ENCODE measurements around the gene WFIKKN1. TPM values are rescaled to one million over a fixed set of nuclear protein-coding genes. Genes with fewer than 3 reads are reported as not detected.

Gene WFIKKN1
- total RNA-seq, 2 donors from 2014 or later, result 0.92 to 1.2 TPM

GRCh38 chr16:683396-684070 is 52.7 kb downstream of the WFIKKN1 start:
- ATAC-seq (ENCODE audit: insufficient number of reproducible peaks, low FRiP score, low read depth), result no peak
- Histone ChIP-seq H3K4me3 (peak overlapping the region; percentile 87), H3K27ac (no peak overlapping the region), H3K27me3 (replicated peaks; ENCODE audit: insufficient read depth) (no peaks in the 10 kb centered on the region), H3K4me1 (ENCODE audit: control insufficient read depth in 1 of 2, low read depth in 2 of 2) (peaks cover 33 to 52% of the 10 kb centered on the region in 2 donors), H3K9me3 (no peaks in the 10 kb centered on the region), H3K36me3 (peaks cover 25% of the 10 kb centered on the region)
- DNase-seq (ENCODE audit: low spot score), result no peak
- TF ChIP-seq CTCF (IDR thresholded peaks at IDR 0.05), result no peak

Other genes with a start within 250 kb of the WFIKKN1 start
- gene PGAP6, start 249.0 kb upstream of the WFIKKN1 start, total RNA-seq, result 10 to 100 TPM; 38.7 to 55.4 TPM
- 10 to 100 TPM; 68.7 to 91.2 TPM for gene NME4, start 233.8 kb upstream of the WFIKKN1 start, total RNA-seq
- gene DECR2, start 229.1 kb upstream of the WFIKKN1 start, total RNA-seq, result 10 to 100 TPM; 24.1 to 25.6 TPM
- gene RAB11FIP3, start 205.3 kb upstream of the WFIKKN1 start, total RNA-seq, result 10 to 100 TPM; 70.1 to 71.1 TPM
- gene CAPN15, start 103.3 kb upstream of the WFIKKN1 start, total RNA-seq, result 10 to 100 TPM; 46.2 to 96.6 TPM
- gene PRR35, start 70.6 kb upstream of the WFIKKN1 start, total RNA-seq, result under 1 TPM in 1 of 2 donors, not detected in 1; 0.42 TPM
- gene NHLRC4, start 64.0 kb upstream of the WFIKKN1 start, total RNA-seq, result 1 to 10 TPM; 2.0 to 3.2 TPM
- gene PIGQ, start 61.0 kb upstream of the WFIKKN1 start, total RNA-seq, result 10 to 100 TPM; 54.2 to 80.1 TPM
- 10 to 100 TPM; 19.0 to 25.9 TPM for gene RAB40C, start 40.9 kb upstream of the WFIKKN1 start, total RNA-seq
- 100 to 1,000 TPM in 1 of 2 donors, 10 to 100 TPM in 1; 83.4 to 217 TPM for gene METTL26, start 5.3 kb downstream of the WFIKKN1 start, total RNA-seq
- gene MCRIP2, start 10.8 kb downstream of the WFIKKN1 start, total RNA-seq, result 10 to 100 TPM; 12.2 to 42.2 TPM
- gene WDR90, start 18.4 kb downstream of the WFIKKN1 start, total RNA-seq, result 10 to 100 TPM; 22.7 to 39.4 TPM
- gene RHOT2, start 37.1 kb downstream of the WFIKKN1 start, total RNA-seq, result 10 to 100 TPM; 62.0 to 80.4 TPM
- gene RHBDL1, start 44.7 kb downstream of the WFIKKN1 start, total RNA-seq, result 1 to 10 TPM in 1 of 2 donors, under 1 TPM in 1; 0.42 to 8.0 TPM
- 100 to 1,000 TPM; 103 to 145 TPM for gene STUB1, start 49.4 kb downstream of the WFIKKN1 start, total RNA-seq
- gene JMJD8, start 53.3 kb downstream of the WFIKKN1 start, total RNA-seq, result 100 to 1,000 TPM in 1 of 2 donors, 10 to 100 TPM in 1; 98.7 to 128 TPM
- gene WDR24, start 59.4 kb downstream of the WFIKKN1 start, total RNA-seq, result 10 to 100 TPM; 10.7 to 13.5 TPM
- gene FBXL16, start 74.8 kb downstream of the WFIKKN1 start, total RNA-seq, result not detected
- gene METRN, start 84.1 kb downstream of the WFIKKN1 start, total RNA-seq, result 10 to 100 TPM; 28.9 to 58.9 TPM
- 10 to 100 TPM; 29.7 to 46.7 TPM for gene ANTKMT, start 90.2 kb downstream of the WFIKKN1 start, total RNA-seq
- gene CCDC78, start 95.5 kb downstream of the WFIKKN1 start, total RNA-seq, result under 1 TPM; 0.92 to 0.95 TPM
- 1 to 10 TPM; 6.4 to 8.1 TPM for gene HAGHL, start 96.1 kb downstream of the WFIKKN1 start, total RNA-seq
- gene CIAO3, start 110.0 kb downstream of the WFIKKN1 start, total RNA-seq, result 10 to 100 TPM; 27.0 to 30.3 TPM
- 1 to 10 TPM in 1 of 2 donors, not detected in 1; 1.3 TPM for gene MSLN, start 129.7 kb downstream of the WFIKKN1 start, total RNA-seq
- 10 to 100 TPM; 12.3 to 13.9 TPM for gene RPUSD1, start 157.4 kb downstream of the WFIKKN1 start, total RNA-seq
- gene CHTF18, start 157.6 kb downstream of the WFIKKN1 start, total RNA-seq, result 10 to 100 TPM; 10.2 to 15.4 TPM
- not detected for gene GNG13, start 169.7 kb downstream of the WFIKKN1 start, total RNA-seq

All from thoracic aorta (tissue), 2 donors.